SK-N-SH (cell line): ENCODE measurements around the gene MRPL14. TPM values are rescaled to one million over a fixed set of nuclear protein-coding genes. Genes with fewer than 3 reads are reported as not detected.
"Not testable (repeated sequence)": the region's sequence is repeated elsewhere in the genome, so short reads cannot be mapped to it uniquely, and the experiment has no call there.

Experiments used
- CTCF ChIA-PET: fragments of 300-600, 350-600 bp; formaldehyde crosslinking; extraction: SDS; loops from one replicate; lab custom pipeline; 2021; lab: Yijun Ruan, JAX
- POLR2A ChIA-PET: fragments of 350-600 bp; sonication (Branson Sonifier 250); formaldehyde crosslinking; extraction: SDS; loops from one replicate; lab custom pipeline; 2020; ENCODE audit warnings: antibody characterized with exemption, inconsistent platforms; lab: Yijun Ruan, JAX
- DNase-seq: peaks from one replicate; pipeline ENCODE4 v3.0.0; 2012
- H2AFZ ChIP-seq: fragments of 200-600 bp; sonication (generic); 2 replicates; pipeline ENCODE4 v1.8.1; 2016; ENCODE audit warnings: antibody characterized with exemption, mild to moderate bottlenecking, low read depth
- H3F3A ChIP-seq: fragments of 200-600 bp; sonication (generic); replicated peaks from 2 replicates; pipeline ENCODE3; 2016; ENCODE audit warnings: antibody characterized with exemption, mild to moderate bottlenecking; ENCODE audit not compliant: insufficient read depth
- H3K27ac ChIP-seq, 2 experiments: fragments of 200-500 bp in 1 of 2; fragments of 200-600 bp in 1 of 2; sonication (Bioruptor generic) in 1 of 2; sonication (generic), shearing (Covaris generic) in 1 of 2; 2 replicates each; pipeline versions ENCODE4 v1.5.1 to v1.6.1; 2014 to 2016; ENCODE audit warnings: low read depth in 2 of 2, inconsistent platforms in 1 of 2, low read length in 1 of 2, mild to moderate bottlenecking in 1 of 2, mixed read lengths in 1 of 2
- H3K27me3 ChIP-seq: fragments of 200-600 bp; sonication (generic), shearing (Covaris generic); 2 replicates; pipeline ENCODE4 v1.6.1; 2016; ENCODE audit warnings: mixed run types; ENCODE audit not compliant: insufficient read depth
- H3K36me3 ChIP-seq, 2 experiments: fragments of 200-500 bp in 1 of 2; fragments of 200-600 bp in 1 of 2; sonication (Bioruptor generic) in 1 of 2; sonication (generic) in 1 of 2; replicated peaks in 1 of 2; 2 replicates each; pipeline versions ENCODE3 to v1.5.1; 2014 to 2016; ENCODE audit warnings: low read length in 1 of 2, mild to moderate bottlenecking in 1 of 2; ENCODE audit not compliant: insufficient read depth in 2 of 2, control insufficient read depth in 1 of 2
- H3K4me1 ChIP-seq, 2 experiments: fragments of 200-500 bp in 1 of 2; fragments of 200-600 bp in 1 of 2; sonication (Bioruptor generic) in 1 of 2; sonication (generic), shearing (Covaris generic) in 1 of 2; 2 replicates each; pipeline versions ENCODE4 v1.5.1 to v1.6.1; 2014 to 2016; ENCODE audit warnings: low read depth in 1 of 2, low read length in 1 of 2, mixed run types in 1 of 2; ENCODE audit not compliant: insufficient read depth in 2 of 2, control insufficient read depth in 1 of 2
- H3K4me2 ChIP-seq: fragments of 200-600 bp; sonication (generic), shearing (Covaris generic); 2 replicates; pipeline ENCODE4 v1.6.1; 2017; ENCODE audit warnings: mixed run types
- H3K4me3 ChIP-seq, 2 experiments: fragments of 200-500 bp in 1 of 2; fragments of 200-600 bp in 1 of 2; sonication (Bioruptor generic) in 1 of 2; sonication (generic), shearing (Covaris generic) in 1 of 2; 2 replicates each; pipeline versions ENCODE4 v1.5.1 to v1.8.1; 2014 to 2016; ENCODE audit warnings: low read depth in 2 of 2, inconsistent platforms in 1 of 2, low read length in 1 of 2, mild to moderate bottlenecking in 1 of 2, mixed read lengths in 1 of 2, moderate library complexity in 1 of 2
- H3K79me2 ChIP-seq: fragments of 200-600 bp; sonication (generic); 2 replicates; pipeline ENCODE4 v1.8.1; 2017; ENCODE audit warnings: mild to moderate bottlenecking; ENCODE audit not compliant: insufficient read depth
- H3K9ac ChIP-seq: fragments of 200-600 bp; sonication (generic); 2 replicates; pipeline ENCODE4 v1.6.1; 2017; ENCODE audit warnings: mixed run types
- H3K9me2 ChIP-seq: fragments of 200-600 bp; sonication (generic); 2 replicates; pipeline ENCODE4 v1.6.1; 2017; ENCODE audit warnings: mixed run types
- H3K9me3 ChIP-seq: fragments of 200-600 bp; sonication (generic); 2 replicates; pipeline ENCODE4 v1.6.1; 2017; ENCODE audit warnings: mixed run types, mild to moderate bottlenecking, moderate library complexity
- H4K20me1 ChIP-seq: fragments of 200-600 bp; sonication (generic); 2 replicates; pipeline ENCODE4 v1.6.1; 2017; ENCODE audit warnings: mild to moderate bottlenecking, mixed run types; ENCODE audit not compliant: insufficient read depth
- CTCF ChIP-seq: fragments of 200-600 bp; sonication (generic); IDR thresholded peaks from 2 replicates; pipeline ENCODE4 v1.6.1; 2017; ENCODE audit warnings: antibody characterized with exemption, mild to moderate bottlenecking, moderate library complexity
- ELF1 ChIP-seq: IDR thresholded peaks from 2 replicates; pipeline ENCODE4 v1.4.0; 2012
- EP300 ChIP-seq, 2 experiments: IDR thresholded peaks; 2 replicates each; pipeline versions ENCODE4 v1.4.0 to v1.6.1; 2012; ENCODE audit warnings: borderline replicate concordance in 1 of 2, low read depth in 1 of 2, low read length in 1 of 2
- EZH2phosphoT487 ChIP-seq: fragments of 200-600 bp; sonication (generic); IDR thresholded peaks from 2 replicates; pipeline ENCODE4 v1.6.1; 2017; ENCODE audit warnings: low read depth, mixed run types, mild to moderate bottlenecking, antibody characterized with exemption, moderate library complexity, borderline replicate concordance
- FOXJ3 ChIP-seq: sonication (generic); formaldehyde crosslinking; IDR thresholded peaks from 2 replicates; pipeline ENCODE4 v1.5.1; 2020; ENCODE audit warnings: mild to moderate bottlenecking, missing genetic modification reagents
- FOXM1 ChIP-seq: IDR thresholded peaks from 2 replicates; pipeline ENCODE4 v1.4.0; 2012; ENCODE audit warnings: low read depth, mild to moderate bottlenecking
- GABPA ChIP-seq: IDR thresholded peaks from 2 replicates; pipeline ENCODE4 v1.4.0; 2012; ENCODE audit warnings: low read depth, mild to moderate bottlenecking
- GATA2 ChIP-seq: sonication (generic); formaldehyde crosslinking; IDR thresholded peaks from 2 replicates; pipeline ENCODE4 v1.5.0; 2020; ENCODE audit warnings: mild to moderate bottlenecking, missing genetic modification reagents
- JUND ChIP-seq: IDR thresholded peaks from 2 replicates; pipeline ENCODE4 v1.4.0; 2012
- MEF2A ChIP-seq: IDR thresholded peaks from 2 replicates; pipeline ENCODE4 v1.4.0; 2012; ENCODE audit warnings: low read depth, borderline replicate concordance
- MXI1 ChIP-seq: IDR thresholded peaks from 2 replicates; pipeline ENCODE4 v1.6.1; 2012; ENCODE audit warnings: mild to moderate bottlenecking, low read depth, low read length, improper control_type of control experiment
- NRF1 ChIP-seq: IDR thresholded peaks from 2 replicates; pipeline ENCODE4 v1.6.1; 2012; ENCODE audit warnings: low read depth, mild to moderate bottlenecking, low read length
- RAD21 ChIP-seq: IDR thresholded peaks from 2 replicates; pipeline ENCODE4 v1.6.1; 2012; ENCODE audit warnings: mild to moderate bottlenecking, low read length
- RCOR1 ChIP-seq: fragments of 150-350 bp; IDR thresholded peaks from 2 replicates; pipeline ENCODE4 v1.6.1; 2017; ENCODE audit warnings: antibody characterized with exemption, low read length
- RFX5 ChIP-seq: IDR thresholded peaks from 2 replicates; pipeline ENCODE4 v1.6.1; 2012; ENCODE audit warnings: mild to moderate bottlenecking, improper control_type of control experiment, low read length
- SMC3 ChIP-seq: IDR thresholded peaks from 2 replicates; pipeline ENCODE4 v1.6.1; 2012; ENCODE audit warnings: low read depth, low read length, improper control_type of control experiment
- TAF1 ChIP-seq: IDR thresholded peaks from 2 replicates; pipeline ENCODE4 v1.6.1; 2012; ENCODE audit warnings: low read depth, mild to moderate bottlenecking, low read length, moderate library complexity, borderline replicate concordance
- YY1 ChIP-seq: IDR thresholded peaks from 2 replicates; pipeline ENCODE4 v1.4.0; 2012; ENCODE audit warnings: low read depth, mild to moderate bottlenecking
- WGBS: methylation state at CpG from one replicate; pipeline ENCODE4 v1.1.6; 2017; ENCODE audit warnings: low lambda C conversion rate; 5-methylcytosine and 5-hydroxymethylcytosine counted together
- polyA plus RNA-seq, 3 experiments: library from polyadenylated mRNA; depleted of rRNA; stranded (reverse); fragments of >200 nt; gene quantifications; 2 replicates each; pipeline ENCODE4 v1.2.3, GENCODE V29; 2012
- TF ChIP-seq, protein P1 (sequence below): IDR thresholded peaks from 2 replicates; pipeline ENCODE4 v1.4.0; 2012; ENCODE audit warnings: low read depth, borderline replicate concordance

Gene MRPL14
- polyA plus RNA-seq, 1 of the 3 experiments (the other 2 are of a cell fraction): 97.0 TPM

- Histone ChIP-seq H3K9ac (no peak overlapping the region), H3K27me3 (no peaks in the 10 kb centered on the region), H3K4me1 (peaks cover 0 to 7% of the 10 kb centered on the region in 2 experiments; a peak in 1 of 4 replicates), H3K9me3 (no peaks in the 10 kb centered on the region), H3K9me2 (no peaks in the 10 kb centered on the region), H3K27ac (no peak overlapping the region), H3K79me2 (no peaks in the 10 kb centered on the region), H2AFZ (no peak overlapping the region), H3K4me3 (no peak overlapping the region), H3F3A (peaks cover 2% of the 10 kb centered on the region), H3K36me3 (no peaks in the 10 kb centered on the region), H3K4me2 (no peak overlapping the region), H4K20me1 (peaks cover 6% of the 10 kb centered on the region; the same call in 1 of the 2 replicates)
- TF ChIP-seq MEF2A: no peak
- TF ChIP-seq RCOR1: no peak
- TF ChIP-seq NRF1: no peak
- no peak for TF ChIP-seq ELF1
- TF ChIP-seq TAF1: no peak
- TF ChIP-seq EZH2phosphoT487: no peak
- TF ChIP-seq YY1: no peak
- no peak for TF ChIP-seq MXI1
- no peak for TF ChIP-seq GATA2 (CRISPR knock-in tag)
- no peak for TF ChIP-seq RFX5
- no peak for TF ChIP-seq FOXJ3 (CRISPR knock-in tag)
- no peak for TF ChIP-seq CTCF
- no peak for TF ChIP-seq JUND
- TF ChIP-seq FOXM1: no peak
- no peak for TF ChIP-seq GABPA
- TF ChIP-seq EP300 (IDR thresholded peaks at IDR 0.05; ENCODE audit: borderline replicate concordance in 1 of 2, low read depth in 1 of 2, low read length in 1 of 2): no peak
- TF ChIP-seq, protein P1, sequence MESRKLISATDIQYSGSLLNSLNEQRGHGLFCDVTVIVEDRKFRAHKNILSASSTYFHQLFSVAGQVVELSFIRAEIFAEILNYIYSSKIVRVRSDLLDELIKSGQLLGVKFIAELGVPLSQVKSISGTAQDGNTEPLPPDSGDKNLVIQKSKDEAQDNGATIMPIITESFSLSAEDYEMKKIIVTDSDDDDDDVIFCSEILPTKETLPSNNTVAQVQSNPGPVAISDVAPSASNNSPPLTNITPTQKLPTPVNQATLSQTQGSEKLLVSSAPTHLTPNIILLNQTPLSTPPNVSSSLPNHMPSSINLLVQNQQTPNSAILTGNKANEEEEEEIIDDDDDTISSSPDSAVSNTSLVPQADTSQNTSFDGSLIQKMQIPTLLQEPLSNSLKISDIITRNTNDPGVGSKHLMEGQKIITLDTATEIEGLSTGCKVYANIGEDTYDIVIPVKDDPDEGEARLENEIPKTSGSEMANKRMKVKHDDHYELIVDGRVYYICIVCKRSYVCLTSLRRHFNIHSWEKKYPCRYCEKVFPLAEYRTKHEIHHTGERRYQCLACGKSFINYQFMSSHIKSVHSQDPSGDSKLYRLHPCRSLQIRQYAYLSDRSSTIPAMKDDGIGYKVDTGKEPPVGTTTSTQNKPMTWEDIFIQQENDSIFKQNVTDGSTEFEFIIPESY: no peak
- no peak for TF ChIP-seq SMC3
- TF ChIP-seq RAD21: no peak
- CTCF ChIA-PET: interaction anchor here (0.7 to 4.7 kb wide), 5 partner anchors 13 to 145 kb away, joined by 3 to 21 read pairs (median 5); no protein-coding TSS in a partner anchor
- DNase-seq: no peak
- POLR2A ChIA-PET: no interaction called here
- WGBS: 93% methylated on average over 7 of the region's 7 CpGs
Measured at GRCh38 chr6:44091981-44092884, 35.0 kb downstream of the MRPL14 start.

- POLR2A ChIA-PET, H3K4me3 ChIP-seq, H3K27me3 ChIP-seq, H3K9me2 ChIP-seq, H2AFZ ChIP-seq, H4K20me1 ChIP-seq, H3K79me2 ChIP-seq, H3F3A ChIP-seq, DNase-seq, H3K27ac ChIP-seq, H3K9ac ChIP-seq, H3K36me3 ChIP-seq, H3K4me2 ChIP-seq, H3K9me3 ChIP-seq: not testable (repeated sequence)
- H3K4me1 ChIP-seq: peaks cover 0 to 15% of the 10 kb centered on the region in 2 experiments; a peak in 1 of 4 replicates
- CTCF ChIA-PET: interaction anchor here (1.3 to 4.7 kb wide), 4 partner anchors 9 to 144 kb away, joined by 3 to 21 read pairs (median 10); no protein-coding TSS in a partner anchor
- WGBS: 96% methylated on average over 3 of the region's 3 CpGs
Measured at GRCh38 chr6:44091356-44091755, 35.9 kb downstream of the MRPL14 start.
